Small intestine (tissue), 7 donors: Measurements from ENCODE around the gene LINC00237. TPM values are rescaled to one million over a fixed set of nuclear protein-coding genes. Genes with fewer than 3 reads are reported as not detected.
A peak's percentile ranks its signal among the peaks of the same experiment; 100 is the strongest.

ENCODE experiments used
- DNase-seq, 2 donors: peaks; one replicate each; pipeline versions ENCODE4 v3.0.0 to v3.0.0-alpha.2; 2013
- FAIRE-seq: peaks from 2 replicates; lab custom pipeline; 2012; peaks lifted over from hg19 to GRCh38; lab: Jason Lieb, UNC
- H3K27ac ChIP-seq, 3 donors: one replicate each; pipeline ENCODE4 v1.5.1; 2013; ENCODE audit warnings: low read length in 2 of 3, mild to moderate bottlenecking in 2 of 3, control low read depth in 1 of 3, inconsistent platforms in 1 of 3, low read depth in 1 of 3, moderate library complexity in 1 of 3
- H3K27me3 ChIP-seq, 3 donors: one replicate each; pipeline ENCODE4 v1.6.1; 2013; ENCODE audit warnings: low read length in 3 of 3, inconsistent platforms in 1 of 3; ENCODE audit not compliant: control insufficient read depth in 3 of 3, insufficient read depth in 3 of 3
- H3K36me3 ChIP-seq, 3 donors: one replicate each; pipeline ENCODE4 v1.6.1; 2013; ENCODE audit warnings: low read length in 3 of 3, inconsistent platforms in 1 of 3, low read depth in 1 of 3, mild to moderate bottlenecking in 1 of 3, moderate library complexity in 1 of 3; ENCODE audit not compliant: control insufficient read depth in 3 of 3, insufficient read depth in 2 of 3
- H3K4me1 ChIP-seq, 3 donors: one replicate each; pipeline ENCODE4 v1.6.1; 2013; ENCODE audit warnings: low read length in 2 of 3, inconsistent platforms in 1 of 3, low read depth in 1 of 3, mild to moderate bottlenecking in 1 of 3, moderate library complexity in 1 of 3; ENCODE audit not compliant: control insufficient read depth in 3 of 3, insufficient read depth in 2 of 3
- H3K4me3 ChIP-seq, 3 donors: one replicate each; pipeline ENCODE4 v1.5.1; 2013; ENCODE audit warnings: low read length in 3 of 3, control low read depth in 1 of 3, inconsistent platforms in 1 of 3, low read depth in 1 of 3, mild to moderate bottlenecking in 1 of 3, moderate library complexity in 1 of 3
- H3K9me3 ChIP-seq, 2 donors: one replicate each; pipeline ENCODE4 v1.6.1; 2013; ENCODE audit warnings: low read depth in 1 of 2, low read length in 1 of 2; ENCODE audit not compliant: control insufficient read depth in 2 of 2, insufficient read depth in 1 of 2
- WGBS, 3 donors: extraction: QIAGEN DNeasy Blood & Tissue Kit; methylation state at CpG; one replicate each; pipeline ENCODE4 v1.1.7; 2013; 5-methylcytosine and 5-hydroxymethylcytosine counted together
- polyA plus RNA-seq, 4 donors: library from polyadenylated mRNA; stranded (reverse) in 3 of 4; unstranded in 1 of 4; fragments of 200-250 nt in 3 of 4; fragments of 120-200 nt in 1 of 4; gene quantifications; one replicate each; pipeline versions ENCODE4 v1.2.1 to v1.2.3, GENCODE V29; 2013
- donor health status: healthy with polysubstance abuse.
- donor health status: control.
- donor health status: control.
- donor health status: Bipolar disorder and iron deficiency.
- donor health status: healthy.

LINC00237 gene
- polyA plus RNA-seq, 4 donors = not detected

GRCh38 chr20:21104466-21104761, 1.7 kb downstream of the LINC00237 start:
- Histone ChIP-seq H3K36me3 (no peaks in the 10 kb centered on the region), H3K4me1 (peaks cover 5 to 11% (median 6%) of the 10 kb centered on the region in 3 donors), H3K4me3 (no peak overlapping the region), H3K9me3 (peaks cover 0 to 2% of the 10 kb centered on the region in 2 donors), H3K27ac (no peak overlapping the region), H3K27me3 (peaks cover 15 to 96% (median 69%) of the 10 kb centered on the region in 3 donors)
- FAIRE-seq = no peak
- no peak for DNase-seq
- 7 to 26% (median 15%) methylated on average over 5 of the region's 5 CpGs for WGBS, 3 donors

GRCh38 chr20:21103582-21104465, 2.3 kb downstream of the LINC00237 start:
- no peak for DNase-seq
- peaks cover 0 to 2% of the 10 kb centered on the region in 2 donors for H3K9me3 ChIP-seq
- no peak overlapping the region for H3K27ac ChIP-seq
- peaks cover 15 to 97% (median 71%) of the 10 kb centered on the region in 3 donors for H3K27me3 ChIP-seq
- FAIRE-seq = no peak
- H3K4me1 ChIP-seq = peaks cover 5 to 11% (median 6%) of the 10 kb centered on the region in 3 donors
- H3K36me3 ChIP-seq = no peaks in the 10 kb centered on the region
- H3K4me3 ChIP-seq = no peak overlapping the region
- 8 to 17% (median 10%) methylated on average over 32 of the region's 32 CpGs for WGBS, 3 donors

- no peak for FAIRE-seq
- Histone ChIP-seq H3K27me3 (peaks cover 15 to 94% (median 71%) of the 10 kb centered on the region in 3 donors), H3K36me3 (no peaks in the 10 kb centered on the region), H3K9me3 (peaks cover 0 to 2% of the 10 kb centered on the region in 2 donors), H3K4me1 (peaks cover 5 to 11% (median 6%) of the 10 kb centered on the region in 3 donors), H3K4me3 (peak overlapping the region in 2 of 3 donors; percentile 11 to 77), H3K27ac (no peak overlapping the region)
- 1 to 2% (median 1%) methylated on average over 38 of the region's 38 CpGs for WGBS, 3 donors
- peak; percentile 54 to 63 for DNase-seq
Observed at GRCh38 chr20:21102603-21103311, 3.4 kb downstream of the LINC00237 start.

- peaks cover 15 to 93% (median 69%) of the 10 kb centered on the region in 3 donors for H3K27me3 ChIP-seq
- peaks cover 0 to 2% of the 10 kb centered on the region in 2 donors for H3K9me3 ChIP-seq
- 5 to 7% (median 6%) methylated on average over 35 of the region's 35 CpGs for WGBS, 3 donors
- no peak overlapping the region for H3K27ac ChIP-seq
- peaks cover 5 to 11% (median 6%) of the 10 kb centered on the region in 3 donors for H3K4me1 ChIP-seq
- DNase-seq (peak; percentile 38 to 42), FAIRE-seq (no peak)
- H3K4me3 ChIP-seq = peak overlapping the region in 1 of 3 donors; percentile 77
- H3K36me3 ChIP-seq = no peaks in the 10 kb centered on the region
Observed at GRCh38 chr20:21101932-21102575, 4.1 kb downstream of the LINC00237 start.

GRCh38 chr20:21101453-21101931, 4.7 kb downstream of the LINC00237 start:
- peaks cover 15 to 93% (median 69%) of the 10 kb centered on the region in 3 donors for H3K27me3 ChIP-seq
- H3K9me3 ChIP-seq = peaks cover 0 to 2% of the 10 kb centered on the region in 2 donors
- DNase-seq = peak; percentile 23
- 1 to 6% (median 3%) methylated on average over 35 of the region's 35 CpGs for WGBS, 3 donors
- no peak overlapping the region for H3K27ac ChIP-seq
- peak overlapping the region in 1 of 3 donors; percentile 77 for H3K4me3 ChIP-seq
- no peak for FAIRE-seq
- peaks cover 5 to 11% (median 6%) of the 10 kb centered on the region in 3 donors for H3K4me1 ChIP-seq
- H3K36me3 ChIP-seq = no peaks in the 10 kb centered on the region

- Histone ChIP-seq H3K4me3 (peak overlapping the region in 2 of 3 donors; percentile 1 to 77), H3K36me3 (no peaks in the 10 kb centered on the region), H3K4me1 (peaks cover 5 to 11% (median 6%) of the 10 kb centered on the region in 3 donors), H3K27me3 (peaks cover 15 to 92% (median 66%) of the 10 kb centered on the region in 3 donors), H3K27ac (no peak overlapping the region), H3K9me3 (peaks cover 0 to 2% of the 10 kb centered on the region in 2 donors)
- DNase-seq (peak in 1 of 2 donors; percentile 21), FAIRE-seq (no peak)
- 3 to 4% (median 3%) methylated on average over 60 to 64 of the region's 64 CpGs for WGBS, 3 donors
Observed at GRCh38 chr20:21100578-21101452, 5.3 kb downstream of the LINC00237 start.

GRCh38 chr20:21099751-21100577, 6.2 kb downstream of the LINC00237 start:
- Histone ChIP-seq H3K9me3 (peaks cover 0 to 2% of the 10 kb centered on the region in 2 donors), H3K4me3 (peak overlapping the region in 2 of 3 donors; percentile 28 to 77), H3K4me1 (peaks cover 5 to 11% (median 6%) of the 10 kb centered on the region in 3 donors), H3K27ac (no peak overlapping the region), H3K27me3 (peaks cover 15 to 86% (median 59%) of the 10 kb centered on the region in 3 donors), H3K36me3 (no peaks in the 10 kb centered on the region)
- WGBS, 3 donors = 0 to 3% (median 2%) methylated on average over 46 of the region's 46 CpGs
- FAIRE-seq (no peak), DNase-seq (peak; percentile 40 to 56)
